Activated T-cell treated with anti-CD3 and anti-CD28 coated beads for 4 hours (primary cell): ENCODE results near the gene CHD1.

Experiments used
- DNase-seq: peaks from one replicate; pipeline ENCODE4 v3.0.0-alpha.2; 2020

The CHD1 gene

GRCh38 chr5:98934546-98934945, 5.7 kb upstream of the CHD1 start:
- DNase-seq, result no peak

GRCh38 chr5:98933445-98934072, 4.8 kb upstream of the CHD1 start:
- peak; percentile 21 for DNase-seq

- no peak for DNase-seq
These were observed 2.4 kb upstream of the CHD1 start for GRCh38 chr5:98930972-98931762.

DNA sequence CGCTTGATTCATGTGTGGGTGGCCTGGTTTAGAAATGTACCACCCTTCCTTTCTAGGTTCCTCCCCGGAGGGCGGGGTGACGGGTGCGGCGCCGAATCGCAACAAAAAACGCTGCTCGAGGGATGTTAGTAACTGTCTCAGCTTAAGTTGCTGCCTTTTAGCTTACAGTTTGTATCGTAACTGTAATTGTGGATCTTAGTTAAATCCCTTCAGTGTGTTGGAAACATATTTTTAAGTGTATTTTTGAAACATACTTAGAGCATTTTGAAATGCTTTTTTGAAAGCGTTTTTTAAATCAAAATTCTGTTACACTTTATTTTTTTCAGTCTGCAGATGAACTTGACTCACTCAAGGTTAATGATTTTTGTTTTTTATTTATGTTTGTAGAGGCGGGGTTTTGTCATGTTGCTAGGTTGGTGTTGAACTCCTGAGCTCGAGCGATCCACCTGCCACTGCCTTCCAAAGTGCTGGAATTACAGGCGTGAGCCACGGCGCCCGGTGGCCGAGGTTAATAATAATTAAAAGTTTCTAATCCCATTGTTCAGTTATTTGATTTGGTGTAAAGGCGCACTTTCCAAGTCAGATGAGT, 997 bp upstream of the CHD1 start:
- peak; percentile 90 for DNase-seq

- DNase-seq, result peak; percentile 54
These were observed 576 bp downstream of the CHD1 start for GRCh38 chr5:98927989-98928872.

- DNase-seq, result peak; percentile 50
These were observed 1.4 kb downstream of the CHD1 start for GRCh38 chr5:98927242-98927988.

DNA sequence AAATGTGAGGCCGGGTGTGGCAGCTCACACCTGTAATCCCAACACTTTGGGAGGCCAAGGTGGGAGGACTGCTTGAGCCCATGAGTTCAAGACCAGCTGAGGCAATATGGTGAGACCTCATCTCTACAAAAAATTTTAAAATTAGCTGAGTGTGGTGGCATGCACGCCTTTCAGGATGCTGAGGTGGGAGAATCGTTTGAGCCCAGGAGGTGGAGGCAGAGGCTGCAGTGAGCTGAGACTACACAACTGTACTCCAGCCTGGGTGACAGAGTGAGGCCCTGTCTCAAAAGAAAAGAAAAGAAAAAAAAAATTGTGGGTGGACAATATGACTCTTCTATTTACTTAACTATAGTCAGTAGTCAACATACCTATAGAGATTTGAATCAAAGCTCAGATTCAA, 4.8 kb downstream of the CHD1 start:
- no peak for DNase-seq

GRCh38 chr5:98921947-98922505, 6.8 kb downstream of the CHD1 start:
- DNase-seq, result no peak

DNA sequence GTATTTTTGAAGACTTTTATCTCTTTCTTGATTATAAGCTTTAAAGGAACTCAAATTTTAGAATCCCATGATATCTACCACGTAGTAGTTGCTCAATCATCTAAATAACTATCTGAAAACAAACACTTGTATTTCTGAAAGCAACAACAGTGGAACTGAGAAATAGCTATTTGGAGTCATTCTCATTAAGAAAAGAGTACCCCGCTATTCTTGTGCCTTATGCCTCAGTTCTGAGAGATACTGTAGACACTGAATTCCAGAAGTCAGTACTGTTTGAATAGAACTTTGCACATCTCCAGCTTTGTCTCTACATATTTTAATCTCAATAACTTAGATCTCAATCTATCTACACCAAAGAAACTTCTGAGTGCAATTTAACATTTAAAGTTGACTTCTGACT, 11.4 kb downstream of the CHD1 start:
- no peak for DNase-seq

DNA sequence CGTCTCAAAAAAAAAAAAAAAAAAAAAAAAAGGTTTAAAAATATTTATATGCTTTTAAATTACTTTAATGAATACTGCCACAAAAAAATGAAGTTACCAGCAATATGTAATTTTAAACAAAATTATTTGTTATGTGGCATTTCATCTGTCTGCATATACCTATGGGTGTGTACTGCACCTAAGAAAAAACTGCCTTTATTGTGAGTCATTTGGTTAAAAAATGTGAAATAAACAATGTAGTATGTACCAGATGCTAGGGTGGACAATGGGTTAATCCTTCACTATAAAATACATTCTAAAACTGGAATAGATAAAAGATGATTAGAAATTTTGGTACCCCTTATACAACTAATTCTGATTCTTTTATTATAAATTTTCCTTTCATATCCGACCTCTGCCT, 12.3 kb downstream of the CHD1 start:
- DNase-seq, result no peak

DNA sequence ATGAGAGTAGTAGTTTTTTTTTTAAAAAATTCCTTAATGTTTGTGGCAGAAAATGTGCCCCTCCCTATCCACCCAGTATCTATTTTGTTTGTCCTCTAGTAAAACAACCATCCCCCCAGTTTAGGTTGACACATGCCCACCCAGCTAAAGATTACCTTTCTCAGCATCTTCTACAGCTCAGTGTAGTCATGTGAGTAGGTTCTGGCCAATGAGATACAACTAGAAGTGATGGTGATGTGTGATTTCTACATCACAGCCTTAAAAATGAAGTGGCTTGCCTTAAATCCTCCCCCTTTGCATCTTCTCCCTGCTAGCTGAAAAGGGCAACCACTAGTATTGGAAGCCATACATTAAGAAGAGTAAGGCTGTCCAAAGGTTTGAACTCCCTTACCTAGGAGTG, 14.9 kb downstream of the CHD1 start:
- no peak for DNase-seq

DNA sequence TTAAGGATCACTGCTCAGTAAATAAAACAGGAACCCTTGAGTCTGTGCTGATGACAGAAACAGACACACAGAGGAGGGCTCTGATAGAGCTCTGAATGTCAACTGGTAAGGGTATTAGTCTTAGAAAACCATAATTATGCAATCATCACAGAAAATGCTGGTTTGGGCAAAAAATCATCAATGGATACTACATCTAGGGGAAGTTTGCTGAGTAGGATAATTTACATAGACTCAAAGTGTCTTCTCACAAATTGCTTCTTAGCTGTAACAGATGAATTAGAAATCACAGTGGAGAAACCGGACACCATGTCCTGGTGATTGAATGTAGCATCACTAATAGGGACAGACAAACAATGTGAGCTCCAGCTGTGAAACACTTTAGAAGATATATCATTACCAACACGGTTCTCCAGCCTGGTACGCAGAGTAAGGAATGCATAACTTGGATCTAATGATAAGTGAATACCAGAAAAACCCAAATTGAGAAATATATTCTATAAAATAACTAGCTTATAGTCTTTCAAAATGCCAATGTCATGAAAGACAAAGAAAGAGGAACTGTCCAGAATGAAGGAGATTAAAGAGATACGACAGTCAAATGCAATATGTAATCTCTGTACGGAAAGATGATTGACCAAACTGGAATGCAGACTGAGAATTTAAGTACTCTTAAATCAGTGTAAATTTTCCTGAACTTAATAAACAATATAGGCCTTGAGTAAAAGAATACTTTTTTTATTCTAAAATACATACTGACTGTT, 17.3 kb downstream of the CHD1 start:
- no peak for DNase-seq

DNA sequence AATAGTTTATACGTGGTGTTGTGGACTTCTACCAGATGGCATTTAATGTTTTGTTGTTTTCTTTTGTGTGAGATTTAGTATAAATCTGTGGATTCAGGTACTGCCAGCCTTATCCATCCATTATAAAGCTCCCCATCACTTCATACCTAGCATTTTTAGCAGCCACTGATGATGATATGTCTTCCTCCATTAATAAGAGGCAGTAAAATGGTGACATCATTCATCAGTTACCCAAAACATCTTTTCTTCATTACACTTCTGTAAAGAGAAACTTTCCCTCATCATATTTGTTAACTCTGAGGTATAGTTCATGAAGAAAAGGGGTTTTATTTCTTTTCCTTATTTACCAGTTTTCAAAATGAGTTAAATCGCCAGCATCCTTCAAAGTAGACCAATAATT, 19.4 kb downstream of the CHD1 start:
- DNase-seq, result no peak

DNA sequence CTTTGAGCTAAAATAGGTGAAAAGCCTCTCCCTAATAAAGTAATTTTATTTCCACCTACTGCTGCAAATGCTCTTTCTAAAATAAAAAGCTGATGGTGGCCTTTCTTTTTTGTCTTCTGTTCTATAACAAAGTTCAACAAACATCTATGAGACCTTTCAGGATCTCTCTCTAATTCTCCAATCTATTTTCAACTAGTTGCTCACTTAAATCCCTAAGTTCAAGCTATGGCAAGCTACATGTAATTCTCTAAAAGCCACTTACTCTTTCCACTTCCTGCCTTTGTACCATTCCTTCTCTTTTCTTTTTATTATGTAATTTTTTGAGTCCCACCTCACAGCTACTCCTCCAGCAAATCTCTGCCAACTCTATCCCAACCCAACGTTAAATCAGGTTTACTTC, 20.9 kb downstream of the CHD1 start:
- DNase-seq, result no peak

- no peak for DNase-seq
These were observed 22.0 kb downstream of the CHD1 start for GRCh38 chr5:98906756-98907355.

- no peak for DNase-seq
These were observed 22.7 kb downstream of the CHD1 start for GRCh38 chr5:98905857-98906688.

- DNase-seq, result no peak
These were observed 24.0 kb downstream of the CHD1 start for GRCh38 chr5:98904780-98905179.

DNA sequence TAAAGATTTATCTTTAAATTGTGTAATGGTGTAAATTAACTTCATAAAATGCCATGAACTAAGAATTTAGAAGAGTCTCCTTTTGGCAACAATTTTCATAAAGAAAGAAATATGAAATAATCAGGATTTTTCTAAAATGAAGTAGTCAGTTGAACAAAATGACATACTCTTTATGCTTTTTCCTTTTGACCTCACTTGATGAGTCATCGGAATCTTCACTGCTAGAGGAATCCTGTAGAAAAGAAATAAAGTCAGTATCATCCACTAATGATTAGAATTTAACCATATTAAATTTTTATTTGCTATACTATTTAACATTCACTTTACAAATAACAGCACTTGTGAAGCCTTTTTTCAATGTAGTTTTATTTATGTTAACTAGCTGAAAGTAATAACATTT, 26.1 kb downstream of the CHD1 start:
- DNase-seq, result no peak

- no peak for DNase-seq
These were observed 29.4 kb downstream of the CHD1 start for GRCh38 chr5:98899456-98899855.

DNA sequence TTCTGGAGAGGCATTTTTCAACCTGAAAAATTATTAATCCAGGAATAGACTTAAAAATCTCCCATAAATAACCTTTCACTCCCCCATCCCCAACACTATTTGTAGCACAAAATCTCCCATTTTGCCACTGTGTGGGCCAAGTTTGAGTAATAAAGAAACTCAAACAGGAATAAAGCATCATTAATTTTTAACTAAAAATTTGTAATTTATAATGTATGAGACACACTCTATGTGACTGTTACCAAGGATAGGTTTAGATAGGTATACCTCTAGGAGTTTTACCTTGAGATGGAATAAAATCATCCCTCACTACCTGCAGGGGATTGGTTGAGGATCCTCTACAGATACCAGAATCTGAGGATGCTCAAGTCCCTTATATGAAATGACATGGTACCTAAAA, 30.1 kb downstream of the CHD1 start:
- DNase-seq, result no peak
